ENCODE measurements around the gene LBR. TPM values are rescaled to one million over a fixed set of nuclear protein-coding genes. Genes with fewer than 3 reads are reported as not detected.

The LBR gene
- total RNA-seq, result 54.8 and 58.0 TPM in 2 replicates

DNA sequence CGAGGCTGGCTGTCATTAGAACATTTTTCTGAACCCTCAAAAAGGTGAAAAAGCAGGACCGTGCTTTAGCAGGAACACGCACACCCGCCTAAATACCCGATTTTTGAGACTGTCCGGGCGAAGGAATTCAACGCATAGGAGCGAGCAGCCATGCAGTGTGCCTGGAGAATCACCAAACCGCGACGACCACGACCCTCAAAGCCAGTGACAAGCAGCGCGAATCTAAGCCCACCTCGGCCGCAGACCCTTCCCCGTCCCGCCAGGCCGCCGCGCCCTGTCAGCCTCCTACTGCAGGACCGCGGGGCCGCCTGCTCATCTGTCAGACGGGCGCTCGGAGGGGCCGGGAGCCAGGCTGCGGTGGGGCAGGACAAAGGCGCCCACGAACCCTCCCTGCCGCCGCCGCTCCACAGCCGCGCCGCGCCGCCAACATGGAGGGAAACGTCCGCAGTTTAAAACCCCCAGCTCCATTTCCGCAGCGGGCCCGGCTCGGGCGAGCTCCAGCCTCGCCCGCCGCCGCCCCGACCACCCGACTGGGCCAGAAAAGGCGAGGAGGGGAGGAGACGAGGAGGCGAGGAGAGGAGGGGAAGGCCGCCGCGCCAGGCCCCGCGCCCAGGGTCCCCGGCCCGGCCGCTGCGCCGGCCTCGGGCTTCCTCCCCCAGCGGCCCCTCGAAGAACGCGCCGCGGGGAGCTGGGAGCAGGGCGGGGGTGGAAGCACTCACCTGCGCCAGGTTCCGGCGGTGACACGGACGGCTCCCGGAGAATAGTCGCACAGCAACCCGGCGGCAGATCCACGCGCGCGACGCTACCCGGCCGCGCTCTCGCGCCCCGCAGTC is at the start of gene LBR:
TSS of gene LBR (minus strand) at position 804 of the 833 bp plus-strand sequence. CDS start 3,963 bp downstream, outside the sequence.

Other genes with a start within 250 kb of the LBR start
- 64.1 and 104 TPM in 2 replicates for gene ENAH, start 225.1 kb upstream of the LBR start, total RNA-seq

Measured in endothelial cell of coronary artery (primary cell).